CD14-positive monocyte (primary cell): ENCODE measurements around the gene ADIG. TPM values are rescaled to one million over a fixed set of nuclear protein-coding genes. Genes with fewer than 3 reads are reported as not detected.

Experiments
- DNase-seq, 3 donors: peaks; one replicate each; pipeline ENCODE4 v3.0.0-alpha.2; 2011 to 2022
- H2AFZ ChIP-seq: 2 replicates; pipeline ENCODE4 v1.6.0; 2012; ENCODE audit warnings: mild to moderate bottlenecking, low read depth, low read length, inconsistent platforms; ENCODE audit not compliant: insufficient read depth, poor library complexity, severe bottlenecking
- H3K27ac ChIP-seq, 2 donors: 1 replicate in 1 of 2; 2 replicates in 1 of 2; pipeline ENCODE4 v1.5.1; 2012 to 2013; ENCODE audit warnings: low read length in 2 of 2, control low read depth in 1 of 2, inconsistent platforms in 1 of 2, low read depth in 1 of 2, mild to moderate bottlenecking in 1 of 2
- H3K27me3 ChIP-seq, 2 donors: one replicate each; pipeline versions ENCODE4 v1.6.0 to v1.6.1; 2011 to 2013; ENCODE audit warnings: low read length in 2 of 2; ENCODE audit not compliant: control insufficient read depth in 2 of 2, insufficient read depth in 2 of 2
- H3K36me3 ChIP-seq, 2 donors: replicated peaks in 1 of 2; 1 replicate in 1 of 2; 2 replicates in 1 of 2; pipeline versions ENCODE4 v1.5.1 to v1.6.1; 2012 to 2013; ENCODE audit warnings: low read length in 2 of 2, control low read depth in 1 of 2, inconsistent platforms in 1 of 2, mild to moderate bottlenecking in 1 of 2; ENCODE audit not compliant: insufficient read depth in 2 of 2, control insufficient read depth in 1 of 2
- H3K4me1 ChIP-seq, 2 donors: 1 replicate in 1 of 2; 2 replicates in 1 of 2; pipeline versions ENCODE4 v1.5.1 to v1.6.1; 2012 to 2013; ENCODE audit warnings: low read length in 2 of 2, control low read depth in 1 of 2, inconsistent platforms in 1 of 2, mild to moderate bottlenecking in 1 of 2, moderate library complexity in 1 of 2; ENCODE audit not compliant: insufficient read depth in 2 of 2, control insufficient read depth in 1 of 2
- H3K4me2 ChIP-seq: replicated peaks from 2 replicates; pipeline ENCODE3; 2012; ENCODE audit warnings: low read length, moderate library complexity, mild to moderate bottlenecking; ENCODE audit not compliant: poor library complexity, severe bottlenecking; ENCODE audit errors: extremely low read depth
- H3K4me3 ChIP-seq, 3 experiments: fragments of 200-600 bp in 1 of 3; sonication (generic) in 1 of 3; replicated peaks in 1 of 3; 1 replicate in 2 of 3; 2 replicates in 1 of 3; pipeline ENCODE4 v1.5.1; 2011 to 2013; ENCODE audit warnings: low read length in 3 of 3, mild to moderate bottlenecking in 3 of 3, control low read depth in 2 of 3, low read depth in 2 of 3, inconsistent platforms in 1 of 3, moderate library complexity in 1 of 3
- H3K79me2 ChIP-seq: 2 replicates; pipeline ENCODE4 v1.6.0; 2012; ENCODE audit warnings: mild to moderate bottlenecking, control low read depth, inconsistent platforms, low read length, moderate library complexity; ENCODE audit not compliant: insufficient read depth
- H3K9ac ChIP-seq: 2 replicates; pipeline ENCODE4 v1.6.0; 2017; ENCODE audit warnings: low read length, mild to moderate bottlenecking; ENCODE audit not compliant: insufficient read depth, poor library complexity, severe bottlenecking
- H3K9me3 ChIP-seq, 2 donors: replicated peaks in 1 of 2; 1 replicate in 1 of 2; 2 replicates in 1 of 2; pipeline versions ENCODE4 v1.5.1 to v1.6.1; 2012 to 2013; ENCODE audit warnings: low read length in 2 of 2, control low read depth in 1 of 2; ENCODE audit not compliant: control insufficient read depth in 1 of 2, insufficient read depth in 1 of 2
- H4K20me1 ChIP-seq: 2 replicates; pipeline ENCODE4 v1.6.0; 2012; ENCODE audit warnings: mild to moderate bottlenecking, low read length, control low read depth, moderate library complexity; ENCODE audit not compliant: insufficient read depth
- H3K27ac Mint-ChIP-seq, 7 donors: one replicate each; pipeline ENCODE4 v1.8.0; 2020; ENCODE audit warnings: mild to moderate bottlenecking in 7 of 7, mixed read lengths in 7 of 7, moderate library complexity in 6 of 7, inconsistent platforms in 2 of 7
- H3K27me3 Mint-ChIP-seq, 3 donors: one replicate each; pipeline ENCODE4 v1.8.0; 2021 to 2022; ENCODE audit warnings: low read depth in 3 of 3, mild to moderate bottlenecking in 3 of 3, mixed read lengths in 3 of 3, moderate library complexity in 3 of 3, inconsistent platforms in 1 of 3
- H3K36me3 Mint-ChIP-seq, 2 donors: one replicate each; pipeline ENCODE4 v1.8.0; 2020; ENCODE audit warnings: mixed read lengths in 2 of 2, inconsistent platforms in 1 of 2, mild to moderate bottlenecking in 1 of 2
- H3K4me1 Mint-ChIP-seq: one replicate; pipeline ENCODE4 v1.8.0; 2020; ENCODE audit warnings: mild to moderate bottlenecking, mixed read lengths
- H3K4me3 Mint-ChIP-seq, 2 donors: one replicate each; pipeline ENCODE4 v1.8.0; 2020; ENCODE audit warnings: mild to moderate bottlenecking in 2 of 2, mixed read lengths in 2 of 2, moderate library complexity in 1 of 2
- H3K9me3 Mint-ChIP-seq, 7 donors: one replicate each; pipeline ENCODE4 v1.8.0; 2020 to 2022; ENCODE audit warnings: mixed read lengths in 7 of 7, mild to moderate bottlenecking in 6 of 7, moderate library complexity in 6 of 7, inconsistent platforms in 2 of 7
- CTCF ChIP-seq: fragments of 200-600 bp; IDR thresholded peaks from one replicate; pipeline ENCODE4 v1.8.0; 2022; ENCODE audit warnings: antibody characterized with exemption, mild to moderate bottlenecking
- WGBS: methylation state at CpG from one replicate; pipeline ENCODE4 v1.1.5; 2013; ENCODE audit warnings: missing lambda C conversion rate; ENCODE audit not compliant: insufficient coverage; 5-methylcytosine and 5-hydroxymethylcytosine counted together
- intact Hi-C, 2 donors: fragments of 100-400 bp; cut with micrococcal nuclease; formaldehyde crosslinking; loops; one replicate each; pipeline versions ENCODE4 v1.15.0 to v1.15.1; 2023
- polyA plus RNA-seq, 3 donors: library from polyadenylated mRNA; depleted of rRNA in 1 of 3; unstranded in 2 of 3; stranded (reverse) in 1 of 3; fragments of 300-500 nt in 2 of 3; fragments of >200 nt in 1 of 3; fragmentation: Illumina TruSeq in 2 of 3; gene quantifications; 1 replicate in 2 of 3; 2 replicates in 1 of 3; pipeline ENCODE4 v1.2.3, GENCODE V29; 2012 to 2021

ADIG gene
- polyA plus RNA-seq, 3 donors: not detected

DNA sequence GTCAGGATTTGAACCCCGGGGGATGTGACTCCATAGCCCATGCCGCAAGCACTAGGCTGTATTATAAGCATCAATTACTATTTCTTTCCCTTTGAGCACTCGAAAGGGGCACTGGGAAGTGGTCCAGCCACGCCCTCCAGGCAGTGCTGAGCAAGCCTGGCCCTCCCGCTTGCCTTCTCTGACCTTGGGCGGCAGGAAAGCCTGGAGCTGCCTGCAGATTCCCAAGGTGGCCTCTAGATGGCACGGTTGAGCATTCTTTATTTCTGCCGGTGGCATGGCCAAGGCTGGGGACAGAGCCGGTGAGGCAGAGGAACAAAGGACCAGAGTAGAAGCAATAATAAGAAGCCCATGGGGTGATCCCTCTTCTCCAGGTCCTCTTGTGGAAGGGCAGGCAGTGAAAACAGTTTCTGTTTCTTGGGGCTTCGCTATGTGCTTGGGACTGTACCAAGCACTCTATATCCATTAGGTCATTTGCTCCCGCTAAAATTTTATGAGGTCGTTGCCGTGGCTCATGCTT lies 52.6 kb downstream of the ADIG start:
- Mint-ChIP-seq H3K4me1 (peaks cover 5% of the 10 kb centered on the region), H3K9me3 (peaks cover 0 to 7% (median 0%) of the 10 kb centered on the region in 7 donors), H3K36me3 (no peaks in the 10 kb centered on the region), H3K27ac (no peak overlapping the region), H3K4me3 (no peak overlapping the region), H3K27me3 (peaks cover 14 to 19% (median 15%) of the 10 kb centered on the region in 3 donors)
- H3K36me3 ChIP-seq: no peaks in the 10 kb centered on the region
- H3K9ac ChIP-seq: no peak overlapping the region
- H3K9me3 ChIP-seq: peaks cover 0 to 2% of the 10 kb centered on the region in 2 donors
- DNase-seq: peak; percentile 24 to 50 (median 48)
- H3K4me2 ChIP-seq: no peak overlapping the region
- H4K20me1 ChIP-seq: no peaks in the 10 kb centered on the region
- H3K4me1 ChIP-seq: no peaks in the 10 kb centered on the region
- H2AFZ ChIP-seq: no peak overlapping the region
- intact Hi-C loops: no loop called here
- TF ChIP-seq CTCF: peak; percentile 90
- no peak overlapping the region for H3K27ac ChIP-seq
- no peak overlapping the region for H3K4me3 ChIP-seq
- no peaks in the 10 kb centered on the region for H3K27me3 ChIP-seq
- 18% methylated on average over 9 of the region's 13 CpGs for WGBS
- no peaks in the 10 kb centered on the region for H3K79me2 ChIP-seq

DNA sequence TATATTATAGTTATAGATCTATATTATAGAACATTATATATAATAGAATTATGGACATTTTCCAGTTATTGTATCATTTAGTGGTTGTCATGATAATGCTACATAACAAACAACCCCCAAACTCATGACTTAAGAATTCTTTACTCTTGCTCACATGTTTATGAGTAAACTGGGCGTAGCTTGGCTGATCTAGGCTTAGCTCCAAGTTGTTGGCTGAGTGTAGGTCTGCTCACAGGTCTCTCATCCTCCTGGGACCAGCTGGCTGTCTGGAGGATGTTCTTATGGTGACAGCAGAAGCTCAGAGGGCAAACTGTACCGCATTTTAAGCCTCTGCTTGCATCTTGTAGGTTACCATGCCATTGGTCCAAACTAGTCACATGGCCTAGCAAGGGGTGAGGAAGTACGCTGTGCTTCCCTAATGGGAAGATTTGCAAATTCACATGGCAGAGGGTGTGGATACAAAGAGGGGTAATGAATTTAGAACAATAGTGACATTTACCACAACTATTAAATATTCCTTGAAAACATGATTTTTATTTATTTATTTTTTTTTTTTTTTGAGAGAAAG lies 54.8 kb downstream of the ADIG start:
- Histone ChIP-seq H3K9me3 (peaks cover 0 to 2% of the 10 kb centered on the region in 2 donors), H3K27ac (no peak overlapping the region), H3K9ac (no peak overlapping the region), H2AFZ (no peak overlapping the region), H3K4me1 (peaks cover 0 to 6% of the 10 kb centered on the region in 2 donors), H3K27me3 (no peaks in the 10 kb centered on the region), H3K4me2 (no peak overlapping the region), H4K20me1 (no peaks in the 10 kb centered on the region), H3K79me2 (no peaks in the 10 kb centered on the region), H3K36me3 (no peaks in the 10 kb centered on the region), H3K4me3 (no peak overlapping the region)
- intact Hi-C loops: no loop called here
- peak overlapping the region in 1 of 2 donors; percentile 42 for H3K4me3 Mint-ChIP-seq
- TF ChIP-seq CTCF: no peak
- peaks cover 11 to 19% (median 15%) of the 10 kb centered on the region in 3 donors for H3K27me3 Mint-ChIP-seq
- H3K36me3 Mint-ChIP-seq: no peaks in the 10 kb centered on the region
- H3K9me3 Mint-ChIP-seq: peaks cover 0 to 7% (median 0%) of the 10 kb centered on the region in 7 donors
- peak overlapping the region in 1 of 7 donors; percentile 54 for H3K27ac Mint-ChIP-seq
- DNase-seq: peak; percentile 21 to 44 (median 24)
- H3K4me1 Mint-ChIP-seq: peaks cover 12% of the 10 kb centered on the region
- 60% methylated on average over 2 of the region's 3 CpGs for WGBS

Other genes starting within 250 kb of the ADIG start
- gene LBP, start 234.7 kb upstream of the ADIG start, polyA plus RNA-seq: not detected
- gene SNHG17, start 145.9 kb upstream of the ADIG start, polyA plus RNA-seq: 10 to 100 TPM; 10.1 to 32.4 (median 29.2) TPM
- 10 to 100 TPM in 1 of 3 donors, 1 to 10 TPM in 2; 4.7 to 15.5 (median 6.1) TPM for gene RALGAPB, start 108.4 kb upstream of the ADIG start, polyA plus RNA-seq
- gene ARHGAP40, start 20.6 kb downstream of the ADIG start, polyA plus RNA-seq: not detected
- not detected for gene SLC32A1, start 143.3 kb downstream of the ADIG start, polyA plus RNA-seq
- 10 to 100 TPM in 1 of 3 donors, 1 to 10 TPM in 2; 6.6 to 15.6 (median 7.3) TPM for gene ACTR5, start 167.3 kb downstream of the ADIG start, polyA plus RNA-seq
- 1 to 10 TPM; 1.1 to 4.4 (median 1.4) TPM for gene PPP1R16B, start 224.5 kb downstream of the ADIG start, polyA plus RNA-seq